Gastroesophageal sphincter (tissue), 4 donors: ENCODE data around the gene SSU72. TPM values are rescaled to one million over a fixed set of nuclear protein-coding genes. Genes with fewer than 3 reads are reported as not detected.

ENCODE experiments used
- ATAC-seq: fragments of 150-250 bp; one replicate; pipeline ENCODE4 v1.9.1; 2016; ENCODE audit warnings: mild to moderate bottlenecking, moderate library complexity
- H3K27ac ChIP-seq, 4 donors: fragments of 200-600 bp; sonication (generic) in 3 of 4; 1 replicate in 3 of 4; 2 replicates in 1 of 4; pipeline ENCODE4 v1.5.1; 2016 to 2019
- H3K27me3 ChIP-seq: fragments of 200-600 bp; sonication (generic); one replicate; pipeline ENCODE4 v1.5.1; 2019
- H3K36me3 ChIP-seq, 2 donors: fragments of 200-600 bp; sonication (generic); one replicate each; pipeline ENCODE4 v1.5.1; 2019; ENCODE audit warnings: control low read depth in 1 of 2
- H3K4me1 ChIP-seq, 3 donors: fragments of 200-600 bp; sonication (generic); 1 replicate in 2 of 3; 2 replicates in 1 of 3; pipeline ENCODE4 v1.5.1; 2016 to 2019; ENCODE audit warnings: control low read depth in 2 of 3
- H3K4me3 ChIP-seq, 2 donors: fragments of 200-600 bp; sonication (generic); one replicate each; pipeline ENCODE4 v1.5.1; 2019; ENCODE audit warnings: mild to moderate bottlenecking in 1 of 2, moderate library complexity in 1 of 2
- H3K9me3 ChIP-seq, 3 donors: fragments of 200-600 bp; sonication (generic); one replicate each; pipeline ENCODE4 v1.5.1; 2017 to 2019; ENCODE audit warnings: control low read depth in 2 of 3
- CTCF ChIP-seq, 4 experiments: fragments of 200-600 bp in 2 of 4; fragments of 450-650 bp in 2 of 4; sonication (generic) in 1 of 4; IDR thresholded peaks; one replicate each; pipeline ENCODE4 v1.5.1; 2017 to 2019; ENCODE audit warnings: antibody characterized with exemption in 4 of 4, mild to moderate bottlenecking in 2 of 4, moderate library complexity in 2 of 4
- EP300 ChIP-seq: sonication (generic); formaldehyde crosslinking; IDR thresholded peaks from one replicate; pipeline ENCODE4 v1.6.1; 2017; ENCODE audit warnings: antibody characterized with exemption, mild to moderate bottlenecking
- POLR2A ChIP-seq, 2 donors: fragments of 450-650 bp; IDR thresholded peaks; one replicate each; pipeline ENCODE4 v1.6.1; 2017; ENCODE audit warnings: antibody characterized with exemption in 2 of 2, mild to moderate bottlenecking in 2 of 2, moderate library complexity in 1 of 2
- POLR2AphosphoS5 ChIP-seq: sonication (generic); formaldehyde crosslinking; IDR thresholded peaks from one replicate; pipeline ENCODE4 v1.6.1; 2017; ENCODE audit warnings: antibody characterized with exemption
- WGBS, 2 donors: methylation state at CpG; one replicate each; pipeline ENCODE4 v1.1.5; 2018; ENCODE audit warnings: low coverage in 1 of 2; 5-methylcytosine and 5-hydroxymethylcytosine counted together
- total RNA-seq, 4 donors: library from RNA; depleted of rRNA; stranded (reverse); fragments of >200 nt; gene quantifications; one replicate each; pipeline ENCODE4 v1.1.0, GENCODE V29; 2016

The SSU72 gene
- total RNA-seq, 4 donors from 2014 or later, result 90.5 to 109 (median 98.9) TPM

- no peak overlapping the region for H3K4me3 ChIP-seq
- H3K27me3 ChIP-seq, result no peaks in the 10 kb centered on the region
- H3K4me1 ChIP-seq, result peaks cover 0 to 76% (median 8%) of the 10 kb centered on the region in 3 donors
- TF ChIP-seq POLR2AphosphoS5, result no peak
- no peak for TF ChIP-seq EP300
- ATAC-seq, result no peak
- no peaks in the 10 kb centered on the region for H3K9me3 ChIP-seq
- peaks cover 0 to 47% of the 10 kb centered on the region in 2 donors for H3K36me3 ChIP-seq
- 73% methylated on average over 7 of the region's 7 CpGs; no CpG with 5 or more reads in 1 of the 2 donors for WGBS, 2 donors
- no peak overlapping the region for H3K27ac ChIP-seq
These were observed 5.3 kb downstream of the SSU72 start for GRCh38 chr1:1569341-1569740.

GRCh38 chr1:1567891-1568291, 6.8 kb downstream of the SSU72 start:
- H3K36me3 ChIP-seq, result peaks cover 0 to 62% of the 10 kb centered on the region in 2 donors

GRCh38 chr1:1567152-1567875, 7.3 kb downstream of the SSU72 start:
- Histone ChIP-seq H3K27me3 (no peaks in the 10 kb centered on the region), H3K27ac (peak overlapping the region in 3 of 4 donors; percentile 28 to 54 (median 46)), H3K36me3 (peaks cover 0 to 64% of the 10 kb centered on the region in 2 donors), H3K4me1 (peaks cover 0 to 61% (median 5%) of the 10 kb centered on the region in 3 donors), H3K9me3 (no peaks in the 10 kb centered on the region), H3K4me3 (no peak overlapping the region)
- ATAC-seq, result no peak
- no peak for TF ChIP-seq POLR2A (IDR thresholded peaks at IDR 0.05)
- no peak for TF ChIP-seq CTCF (IDR thresholded peaks at IDR 0.05)
- no peak for TF ChIP-seq POLR2AphosphoS5
- TF ChIP-seq EP300, result no peak
- WGBS, 2 donors, result 67 to 84% methylated on average over 3 to 27 of the region's 31 CpGs

More at GRCh38 chr1:1567891-1568291, 6.8 kb downstream of the SSU72 start:
- Histone ChIP-seq H3K27me3 (no peaks in the 10 kb centered on the region), H3K4me1 (peaks cover 0 to 67% (median 5%) of the 10 kb centered on the region in 3 donors), H3K9me3 (no peaks in the 10 kb centered on the region), H3K4me3 (no peak overlapping the region), H3K27ac (peak overlapping the region in 2 of 4 donors; percentile 28 to 54)
- no peak for TF ChIP-seq EP300
- no peak for TF ChIP-seq POLR2A (IDR thresholded peaks at IDR 0.05)
- no peak for TF ChIP-seq POLR2AphosphoS5
- TF ChIP-seq CTCF (IDR thresholded peaks at IDR 0.05), result no peak
- 57 to 61% methylated on average over 6 to 9 of the region's 10 CpGs for WGBS, 2 donors
- peak; percentile 75 for ATAC-seq

GRCh38 chr1:1565340-1565739, 9.3 kb downstream of the SSU72 start:
- Histone ChIP-seq H3K4me1 (peaks cover 0 to 41% (median 4%) of the 10 kb centered on the region in 3 donors), H3K27me3 (no peaks in the 10 kb centered on the region), H3K36me3 (peaks cover 0 to 68% of the 10 kb centered on the region in 2 donors), H3K27ac (no peak overlapping the region), H3K9me3 (no peaks in the 10 kb centered on the region), H3K4me3 (no peak overlapping the region)
- WGBS, 2 donors, result 70 to 94% methylated on average over 3 to 9 of the region's 10 CpGs
- TF ChIP-seq CTCF (IDR thresholded peaks at IDR 0.05), result no peak
- no peak for TF ChIP-seq POLR2A (IDR thresholded peaks at IDR 0.05)
- no peak for TF ChIP-seq EP300
- no peak for TF ChIP-seq POLR2AphosphoS5
- no peak for ATAC-seq

GRCh38 chr1:1564268-1564667, 10.4 kb downstream of the SSU72 start:
- no peak overlapping the region for H3K4me3 ChIP-seq
- H3K4me1 ChIP-seq, result peaks cover 0 to 31% (median 0%) of the 10 kb centered on the region in 3 donors
- WGBS, 2 donors, result 75% methylated on average over 11 of the region's 19 CpGs; no CpG with 5 or more reads in 1 of the 2 donors
- peaks cover 0 to 68% of the 10 kb centered on the region in 2 donors for H3K36me3 ChIP-seq
- ATAC-seq, result no peak
- no peaks in the 10 kb centered on the region for H3K9me3 ChIP-seq
- TF ChIP-seq EP300 (no peak), POLR2AphosphoS5 (no peak), POLR2A (IDR thresholded peaks at IDR 0.05) (no peak), CTCF (IDR thresholded peaks at IDR 0.05) (no peak)
- no peak overlapping the region for H3K27ac ChIP-seq
- no peaks in the 10 kb centered on the region for H3K27me3 ChIP-seq
